GM19099 (cell line): ENCODE data around the gene BNIP2.

Experiments
- POLR2A ChIP-seq: IDR thresholded peaks from 3 replicates; pipeline ENCODE4 v1.6.1; 2011; ENCODE audit warnings: low read depth; ENCODE audit not compliant: insufficient read length; ENCODE audit errors: extremely low read depth

The BNIP2 gene

GRCh38 chr15:59657635-59658125, 31.4 kb downstream of the BNIP2 start:
- no peak for TF ChIP-seq POLR2A

- peak; percentile 80 for TF ChIP-seq POLR2A
Observed at GRCh38 chr15:59656897-59657634, 32.1 kb downstream of the BNIP2 start, which contains the start of gene GTF2A2. Gene GTF2A2 (minus strand): TSS chr15:59657515. CDS start chr15:59652277, 5,238 bp downstream.

- no peak for TF ChIP-seq POLR2A
Observed at GRCh38 chr15:59654046-59654445, 35.1 kb downstream of the BNIP2 start.

- TF ChIP-seq POLR2A, result no peak
Observed at GRCh38 chr15:59649603-59650002, 39.5 kb downstream of the BNIP2 start.

GRCh38 chr15:59647085-59647484, 42.0 kb downstream of the BNIP2 start:
- no peak for TF ChIP-seq POLR2A

GRCh38 chr15:59646277-59646676, 42.8 kb downstream of the BNIP2 start:
- no peak for TF ChIP-seq POLR2A

GRCh38 chr15:59644756-59645155, 44.4 kb downstream of the BNIP2 start:
- no peak for TF ChIP-seq POLR2A

- no peak for TF ChIP-seq POLR2A
Observed at GRCh38 chr15:59642351-59642750, 46.8 kb downstream of the BNIP2 start.

GRCh38 chr15:59636184-59636583, 52.9 kb downstream of the BNIP2 start:
- no peak for TF ChIP-seq POLR2A

GRCh38 chr15:59632714-59633113, 56.4 kb downstream of the BNIP2 start:
- no peak for TF ChIP-seq POLR2A

GRCh38 chr15:59622289-59622688, 66.8 kb downstream of the BNIP2 start:
- TF ChIP-seq POLR2A, result no peak

- no peak for TF ChIP-seq POLR2A
Observed at GRCh38 chr15:59618406-59618805, 70.7 kb downstream of the BNIP2 start.

GRCh38 chr15:59616379-59616778, 72.7 kb downstream of the BNIP2 start:
- TF ChIP-seq POLR2A, result no peak

- no peak for TF ChIP-seq POLR2A
Observed at GRCh38 chr15:59615661-59616060, 73.5 kb downstream of the BNIP2 start.

- no peak for TF ChIP-seq POLR2A
Observed at GRCh38 chr15:59614153-59614552, 75.0 kb downstream of the BNIP2 start.
